Skeletal muscle cell (primary cell): ENCODE results near the gene ZSCAN25.
"Not testable (repeated sequence)": the region's sequence is repeated elsewhere in the genome, so short reads cannot be mapped to it uniquely, and the experiment has no call there.

Experiments
- DNase-seq: peaks from one replicate; pipeline ENCODE4 v3.0.0-alpha.2; 2010; ENCODE audit warnings: low read depth
- H3K4me3 ChIP-seq: 2 replicates; pipeline ENCODE4 v1.5.1; 2011; ENCODE audit warnings: low read depth, mild to moderate bottlenecking, control low read depth, low read length, moderate library complexity

Gene ZSCAN25

GRCh38 chr7:99639267-99639666 is 22.5 kb downstream of the ZSCAN25 start:
- H3K4me3 ChIP-seq: no peak overlapping the region
- DNase-seq: no peak

- DNase-seq: no peak
- H3K4me3 ChIP-seq: no peak overlapping the region
Observed at GRCh38 chr7:99642027-99642426, 25.3 kb downstream of the ZSCAN25 start.

- no peak overlapping the region for H3K4me3 ChIP-seq
- DNase-seq: no peak
Observed at GRCh38 chr7:99643464-99643863, 26.7 kb downstream of the ZSCAN25 start.

GRCh38 chr7:99644431-99644830 is 27.7 kb downstream of the ZSCAN25 start:
- DNase-seq: no peak
- H3K4me3 ChIP-seq: no peak overlapping the region

- DNase-seq: no peak
- no peak overlapping the region for H3K4me3 ChIP-seq
Observed at GRCh38 chr7:99645590-99645989, 28.8 kb downstream of the ZSCAN25 start.

GRCh38 chr7:99648843-99649242 is 32.1 kb downstream of the ZSCAN25 start:
- H3K4me3 ChIP-seq: no peak overlapping the region
- DNase-seq: no peak

GRCh38 chr7:99651290-99651689 is 34.5 kb downstream of the ZSCAN25 start:
- no peak overlapping the region for H3K4me3 ChIP-seq
- no peak for DNase-seq

- no peak overlapping the region for H3K4me3 ChIP-seq
- no peak for DNase-seq
Observed at GRCh38 chr7:99652671-99653070, 35.9 kb downstream of the ZSCAN25 start.

- not testable (repeated sequence) for DNase-seq, H3K4me3 ChIP-seq
Observed at GRCh38 chr7:99653269-99653668, 36.5 kb downstream of the ZSCAN25 start.

GRCh38 chr7:99653754-99654153 is 37.0 kb downstream of the ZSCAN25 start:
- no peak for DNase-seq
- no peak overlapping the region for H3K4me3 ChIP-seq

GRCh38 chr7:99654626-99655025 is 37.9 kb downstream of the ZSCAN25 start:
- not testable (repeated sequence) for DNase-seq, H3K4me3 ChIP-seq

GRCh38 chr7:99657879-99658278 is 41.1 kb downstream of the ZSCAN25 start:
- H3K4me3 ChIP-seq, DNase-seq: not testable (repeated sequence)

- no peak overlapping the region for H3K4me3 ChIP-seq
- DNase-seq: no peak
Observed at GRCh38 chr7:99665312-99666012, 48.7 kb downstream of the ZSCAN25 start.

- DNase-seq: no peak
- H3K4me3 ChIP-seq: no peak overlapping the region
Observed at GRCh38 chr7:99666013-99666395, 49.3 kb downstream of the ZSCAN25 start.

- no peak overlapping the region for H3K4me3 ChIP-seq
- no peak for DNase-seq
Observed at GRCh38 chr7:99667179-99667578, 50.4 kb downstream of the ZSCAN25 start.

- no peak overlapping the region for H3K4me3 ChIP-seq
- no peak for DNase-seq
Observed at GRCh38 chr7:99668541-99668940, 51.8 kb downstream of the ZSCAN25 start.

GRCh38 chr7:99669782-99670181 is 53.0 kb downstream of the ZSCAN25 start:
- DNase-seq: peak; percentile 8
- H3K4me3 ChIP-seq: no peak overlapping the region

- H3K4me3 ChIP-seq: no peak overlapping the region
- no peak for DNase-seq
Observed at GRCh38 chr7:99672573-99672972, 55.8 kb downstream of the ZSCAN25 start.

GRCh38 chr7:99674995-99675742 is 58.4 kb downstream of the ZSCAN25 start:
- no peak for DNase-seq
- no peak overlapping the region for H3K4me3 ChIP-seq

GRCh38 chr7:99677013-99677647 is 60.4 kb downstream of the ZSCAN25 start:
- DNase-seq: no peak

GRCh38 chr7:99677648-99678045 is 60.9 kb downstream of the ZSCAN25 start:
- H3K4me3 ChIP-seq: no peak overlapping the region
- DNase-seq: no peak

More at GRCh38 chr7:99677013-99677647, 60.4 kb downstream of the ZSCAN25 start:
- H3K4me3 ChIP-seq: no peak overlapping the region
